Measurements from ENCODE around the gene TUBGCP2.

The TUBGCP2 gene

DNA sequence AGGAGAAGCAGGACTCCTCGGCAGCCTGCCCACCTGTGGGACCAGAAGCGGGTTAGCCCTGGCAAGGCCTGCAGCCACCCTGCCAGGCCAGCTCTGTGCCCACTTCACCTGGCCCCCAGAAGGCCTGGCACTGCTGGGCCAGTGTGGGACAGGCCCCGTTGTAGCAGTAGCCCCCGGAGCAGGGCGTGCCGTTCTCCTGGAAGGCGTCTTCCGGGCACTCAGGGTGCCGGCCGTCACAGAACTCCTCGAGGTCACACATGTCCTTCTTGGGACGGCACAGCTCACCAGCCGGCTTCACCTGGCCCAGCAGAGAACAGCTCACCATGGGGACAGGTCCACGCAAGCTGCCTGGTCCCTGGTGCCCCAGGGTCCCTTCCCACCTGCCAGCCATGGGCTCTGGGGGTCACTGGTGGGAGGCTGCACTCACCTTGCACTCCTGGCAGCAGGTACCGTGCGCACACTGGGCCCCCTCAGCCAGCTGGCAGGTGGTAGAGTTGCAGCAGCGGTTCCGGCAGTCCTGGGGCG is 37.8 kb downstream of the TUBGCP2 start:
- no peak for DNase-seq (ENCODE audit: low read depth in 2 of 2)
- no peak overlapping the region for H3K4me3 ChIP-seq (replicated peaks in 1 of 2; ENCODE audit: low read depth in 2 of 2, low read length in 2 of 2)
- TF ChIP-seq, protein P1, sequence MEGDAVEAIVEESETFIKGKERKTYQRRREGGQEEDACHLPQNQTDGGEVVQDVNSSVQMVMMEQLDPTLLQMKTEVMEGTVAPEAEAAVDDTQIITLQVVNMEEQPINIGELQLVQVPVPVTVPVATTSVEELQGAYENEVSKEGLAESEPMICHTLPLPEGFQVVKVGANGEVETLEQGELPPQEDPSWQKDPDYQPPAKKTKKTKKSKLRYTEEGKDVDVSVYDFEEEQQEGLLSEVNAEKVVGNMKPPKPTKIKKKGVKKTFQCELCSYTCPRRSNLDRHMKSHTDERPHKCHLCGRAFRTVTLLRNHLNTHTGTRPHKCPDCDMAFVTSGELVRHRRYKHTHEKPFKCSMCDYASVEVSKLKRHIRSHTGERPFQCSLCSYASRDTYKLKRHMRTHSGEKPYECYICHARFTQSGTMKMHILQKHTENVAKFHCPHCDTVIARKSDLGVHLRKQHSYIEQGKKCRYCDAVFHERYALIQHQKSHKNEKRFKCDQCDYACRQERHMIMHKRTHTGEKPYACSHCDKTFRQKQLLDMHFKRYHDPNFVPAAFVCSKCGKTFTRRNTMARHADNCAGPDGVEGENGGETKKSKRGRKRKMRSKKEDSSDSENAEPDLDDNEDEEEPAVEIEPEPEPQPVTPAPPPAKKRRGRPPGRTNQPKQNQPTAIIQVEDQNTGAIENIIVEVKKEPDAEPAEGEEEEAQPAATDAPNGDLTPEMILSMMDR (IDR thresholded peaks at IDR 0.05; ENCODE audit: low read depth, low read length) = no peak

DNA sequence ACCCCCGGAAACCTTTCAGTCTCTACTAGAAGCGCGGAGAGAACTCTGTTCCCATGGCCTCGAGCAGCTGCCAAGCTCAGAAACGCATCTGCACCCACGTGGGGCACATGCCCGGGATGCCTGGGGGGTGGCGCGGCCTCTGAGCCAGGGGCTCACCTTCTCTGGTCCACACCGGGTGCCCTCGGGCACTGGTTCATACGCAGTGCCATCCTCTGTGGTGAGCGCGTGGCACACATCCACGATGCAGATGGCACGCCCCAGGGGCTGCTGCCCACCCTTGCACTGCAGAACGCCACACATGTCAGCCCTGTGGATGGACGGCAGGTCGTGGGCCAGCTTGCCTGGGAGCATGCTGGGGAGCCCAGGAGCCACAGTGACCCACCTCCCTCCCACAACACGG is 38.5 kb downstream of the TUBGCP2 start:
- TF ChIP-seq, protein P1 (IDR thresholded peaks at IDR 0.05; ENCODE audit: low read depth, low read length) = no peak
- DNase-seq (ENCODE audit: low read depth in 2 of 2) = no peak
- no peak overlapping the region for H3K4me3 ChIP-seq (replicated peaks in 1 of 2; ENCODE audit: low read depth in 2 of 2, low read length in 2 of 2)

DNA sequence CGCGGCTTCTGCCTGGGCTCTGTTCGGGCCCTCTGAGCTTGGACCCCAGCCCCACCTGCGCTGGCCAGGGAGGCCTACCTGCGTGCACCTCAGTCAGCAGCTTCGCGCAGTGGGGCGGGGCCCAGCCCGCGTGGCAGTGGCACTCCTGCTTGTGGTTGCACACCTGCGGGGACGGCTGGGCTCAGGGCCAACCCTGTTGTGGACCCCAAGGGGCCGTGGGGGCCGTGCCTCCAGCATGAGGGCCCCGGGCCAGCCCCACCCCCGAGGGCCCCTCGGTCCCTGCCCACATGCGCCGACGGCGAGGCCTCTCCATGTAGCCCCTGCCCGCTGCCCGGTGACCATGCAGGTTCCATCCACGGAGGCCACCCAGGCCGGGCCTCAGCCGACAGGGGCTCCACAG is 39.3 kb downstream of the TUBGCP2 start:
- DNase-seq (ENCODE audit: low read depth in 2 of 2) = no peak
- TF ChIP-seq, protein P1 (IDR thresholded peaks at IDR 0.05; ENCODE audit: low read depth, low read length) = no peak
- no peak overlapping the region for H3K4me3 ChIP-seq (replicated peaks in 1 of 2; ENCODE audit: low read depth in 2 of 2, low read length in 2 of 2)

- DNase-seq (ENCODE audit: low read depth in 2 of 2) = no peak
- TF ChIP-seq, protein P1 (IDR thresholded peaks at IDR 0.05; ENCODE audit: low read depth, low read length) = no peak
Observed at GRCh38 chr10:133268532-133268931, 40.1 kb downstream of the TUBGCP2 start.

DNA sequence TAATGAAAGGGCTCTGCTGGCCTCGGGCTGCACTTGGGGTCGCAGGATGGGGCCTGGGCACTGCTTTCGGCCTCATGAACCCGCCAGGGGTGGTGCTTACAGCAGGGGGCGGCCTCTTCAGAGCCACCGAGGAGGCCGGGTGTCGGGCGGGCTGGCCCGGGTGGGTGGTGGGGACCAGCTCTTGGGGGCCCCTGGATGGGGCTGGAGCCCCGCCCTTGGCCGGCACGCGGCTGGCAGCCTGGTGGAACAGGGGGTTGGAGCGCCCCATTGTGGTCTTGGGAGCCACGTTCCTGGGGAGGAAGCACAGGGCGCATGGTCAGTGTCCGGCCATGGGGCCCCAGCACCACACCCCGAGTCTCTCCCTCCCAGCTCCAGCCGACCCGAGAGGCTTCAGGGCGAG is 40.8 kb downstream of the TUBGCP2 start:
- TF ChIP-seq, protein P1 (IDR thresholded peaks at IDR 0.05; ENCODE audit: low read depth, low read length) = no peak

More at GRCh38 chr10:133268532-133268931, 40.1 kb downstream of the TUBGCP2 start:
- H3K4me3 ChIP-seq (replicated peaks in 1 of 2; ENCODE audit: low read depth in 2 of 2, low read length in 2 of 2) = no peak overlapping the region

DNA sequence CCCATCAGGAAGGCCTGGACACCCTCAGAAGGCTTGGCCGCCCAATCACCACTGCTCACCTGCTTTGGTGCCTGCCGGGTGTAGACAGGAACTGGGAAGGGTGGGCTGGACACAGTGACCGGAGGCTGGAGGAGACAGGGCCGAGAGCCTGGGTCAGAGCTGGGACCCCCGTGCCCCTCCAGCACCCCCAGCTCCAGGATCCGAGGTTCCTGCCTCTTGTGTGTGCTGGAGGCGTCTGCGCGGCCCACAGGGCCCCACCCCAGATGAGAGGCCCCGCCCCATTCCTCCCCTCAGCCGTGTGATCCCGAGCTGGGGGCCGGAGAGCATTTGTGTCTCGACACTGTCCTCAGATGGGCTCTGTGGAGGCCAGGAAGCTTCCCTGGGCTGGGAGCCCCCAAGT is 41.4 kb downstream of the TUBGCP2 start:
- no peak for DNase-seq (ENCODE audit: low read depth in 2 of 2)
- TF ChIP-seq, protein P1 (IDR thresholded peaks at IDR 0.05; ENCODE audit: low read depth, low read length) = no peak

More for the DNA sequence above, 40.8 kb downstream of the TUBGCP2 start:
- H3K4me3 ChIP-seq (replicated peaks in 1 of 2; ENCODE audit: low read depth in 2 of 2, low read length in 2 of 2) = no peak overlapping the region
- DNase-seq (ENCODE audit: low read depth in 2 of 2) = no peak

More for the DNA sequence above, 41.4 kb downstream of the TUBGCP2 start:
- H3K4me3 ChIP-seq (replicated peaks in 1 of 2; ENCODE audit: low read depth in 2 of 2, low read length in 2 of 2) = no peak overlapping the region
